ENCODE data around the gene OR8J3.
"Not testable (repeated sequence)": the region's sequence is repeated elsewhere in the genome, so short reads cannot be mapped to it uniquely, and the experiment has no call there.

OR8J3 gene, protein sequence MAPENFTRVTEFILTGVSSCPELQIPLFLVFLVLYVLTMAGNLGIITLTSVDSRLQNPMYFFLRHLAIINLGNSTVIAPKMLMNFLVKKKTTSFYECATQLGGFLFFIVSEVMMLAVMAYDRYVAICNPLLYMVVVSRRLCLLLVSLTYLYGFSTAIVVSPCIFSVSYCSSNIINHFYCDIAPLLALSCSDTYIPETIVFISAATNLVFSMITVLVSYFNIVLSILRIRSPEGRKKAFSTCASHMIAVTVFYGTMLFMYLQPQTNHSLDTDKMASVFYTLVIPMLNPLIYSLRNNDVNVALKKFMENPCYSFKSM

DNA sequence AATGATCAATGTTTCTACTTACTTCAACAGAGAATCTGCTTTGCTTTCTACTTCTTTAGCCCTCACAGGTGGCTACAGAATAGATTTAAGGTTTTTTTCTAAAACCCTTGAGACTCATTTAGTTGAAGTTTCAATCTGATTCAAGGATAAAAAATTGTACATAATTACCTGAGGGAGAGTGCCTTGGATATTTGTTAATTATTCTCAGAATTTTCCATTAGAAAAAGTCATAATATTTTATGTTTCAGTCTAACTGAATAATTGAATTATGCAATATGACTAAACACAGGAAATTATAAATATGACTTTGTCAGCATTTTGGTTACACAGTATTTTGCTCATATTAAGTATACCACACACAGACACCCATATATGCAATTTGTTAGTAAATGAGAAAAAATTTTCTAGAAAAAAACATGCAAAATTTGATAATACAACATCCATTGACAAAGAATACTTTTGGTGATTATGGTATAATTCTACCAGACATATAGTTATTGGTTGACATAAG is at the start of gene OR8J3:
Gene OR8J3, minus strand, starts transcription at position 51 of the 511 bp plus-strand sequence. CDS start 2,483 bp downstream, outside the sequence.
- DNase-seq, result no peak

DNA sequence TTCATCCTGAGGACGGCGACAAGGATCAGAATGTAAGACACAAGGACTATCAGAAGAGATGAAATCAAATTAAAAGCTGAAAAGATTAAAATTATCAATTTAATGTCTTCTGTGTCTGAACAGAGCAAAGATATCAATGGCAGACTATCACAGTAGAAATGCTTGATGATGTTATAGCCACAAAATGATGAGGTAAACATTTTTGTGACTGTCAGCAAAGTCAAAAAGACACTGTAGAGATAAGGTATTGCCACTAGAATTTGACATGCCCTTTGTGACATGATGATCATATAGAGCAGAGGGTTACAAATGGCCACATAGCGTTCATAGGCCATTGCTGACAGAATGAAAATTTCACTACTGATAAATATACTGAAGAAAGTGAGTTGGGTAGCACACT is 48.6 kb upstream of the OR8J3 start:
- no peak for DNase-seq

DNA sequence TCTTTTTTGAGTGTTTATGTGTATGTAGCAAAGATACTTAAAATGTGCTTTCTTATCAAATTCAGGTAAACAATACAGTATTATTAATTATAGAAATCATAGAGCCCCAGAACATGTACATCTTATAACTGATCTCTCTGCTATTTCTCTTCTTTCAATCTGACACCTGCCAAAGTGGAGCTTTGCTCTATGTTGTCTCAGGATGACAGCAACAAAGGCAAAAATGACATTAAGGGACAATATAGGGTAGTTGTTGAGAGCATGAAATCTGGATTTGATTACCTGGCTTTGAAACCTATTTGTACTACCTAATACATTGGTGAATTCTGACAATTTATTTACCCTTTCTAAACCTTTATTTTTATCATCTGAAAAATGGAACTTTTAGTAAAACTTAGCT is 43.5 kb upstream of the OR8J3 start:
- no peak for DNase-seq

DNA sequence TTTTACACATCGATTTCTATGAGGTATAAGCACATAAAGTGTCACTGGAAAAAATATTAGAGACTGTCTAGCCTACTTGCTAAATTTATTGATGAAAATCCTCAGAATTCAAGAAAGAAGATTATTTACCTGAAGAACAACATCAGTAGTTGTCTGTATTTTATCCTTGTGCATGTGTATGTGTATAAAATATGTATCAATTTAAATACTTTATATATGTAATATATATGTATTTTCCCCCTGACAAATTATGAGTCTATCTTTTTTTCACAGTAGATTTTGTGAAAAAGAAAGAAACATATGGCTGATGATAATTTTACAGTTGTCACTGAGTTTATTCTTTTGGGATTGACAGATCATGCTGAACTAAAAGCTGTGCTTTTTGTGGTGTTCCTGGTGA is 36.3 kb upstream of the OR8J3 start, which contains the start of gene OR5J2:
Gene OR5J2, plus strand, starts transcription at position 301 of the 400 bp plus-strand sequence. Its CDS starts 0 bp downstream, at position 301.
- no peak for DNase-seq

DNA sequence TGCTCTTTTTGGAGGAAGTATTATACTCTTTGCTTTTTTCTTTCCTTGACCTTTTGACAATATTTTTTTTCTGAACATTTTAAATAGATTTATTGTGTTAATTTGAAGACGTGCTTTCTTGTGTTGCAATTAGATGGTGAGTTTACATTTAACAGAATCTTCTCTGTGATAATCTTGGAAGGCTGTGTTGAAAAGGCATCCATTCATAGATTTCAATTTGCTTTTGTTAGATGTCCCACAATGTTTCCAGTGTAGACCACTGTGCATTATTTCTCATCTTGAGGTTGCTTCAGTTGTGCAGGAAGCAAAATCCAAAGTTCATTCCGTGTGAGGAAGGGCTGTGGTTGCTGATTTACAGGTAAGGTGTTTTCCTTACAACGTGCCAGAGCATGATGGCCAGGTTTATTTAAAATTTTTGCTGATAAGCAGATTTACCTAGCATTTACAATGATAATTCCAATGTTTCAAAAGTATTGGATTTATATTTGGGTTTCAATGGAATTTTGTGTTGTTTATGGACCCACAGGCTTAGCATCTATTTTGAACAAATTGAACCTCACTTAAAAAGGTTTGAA is 32.3 kb upstream of the OR8J3 start:
- DNase-seq, result no peak

DNA sequence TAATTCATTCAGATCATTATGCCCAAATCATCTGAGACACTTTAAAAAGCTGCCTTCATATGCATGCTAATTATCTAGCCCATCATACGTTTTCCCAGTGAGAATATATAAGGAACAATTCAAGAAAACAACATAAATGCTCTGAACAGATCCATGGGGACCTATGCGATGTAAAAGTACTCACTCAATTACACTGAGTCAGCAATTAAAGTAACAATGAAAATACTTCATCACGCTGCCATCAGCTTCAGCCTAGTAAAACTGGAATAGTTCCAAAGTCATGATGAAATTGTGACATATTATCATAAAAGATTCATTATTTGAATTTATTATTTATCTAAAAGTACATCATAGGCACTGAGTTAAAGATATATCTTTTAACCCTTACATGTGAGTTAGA is 23.8 kb upstream of the OR8J3 start:
- DNase-seq, result no peak

DNA sequence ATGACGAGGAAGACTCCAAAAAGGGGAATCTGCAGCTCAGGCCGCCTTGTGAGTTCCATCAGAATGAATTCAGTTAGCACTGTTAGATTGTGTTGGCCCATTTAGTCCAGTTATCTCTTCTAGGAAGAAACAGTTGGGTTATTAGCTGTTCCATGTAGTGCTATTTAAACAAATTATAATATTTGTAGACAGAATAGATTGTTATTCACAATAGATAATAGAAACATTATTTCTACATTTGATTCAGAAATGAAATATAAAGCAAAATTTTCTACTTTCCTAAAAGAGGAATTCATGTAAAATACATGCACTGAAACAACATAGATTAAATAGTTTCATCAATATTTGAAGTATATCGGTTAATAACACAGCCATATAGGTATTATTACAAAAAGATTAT is 20.2 kb upstream of the OR8J3 start, which contains the start of gene OR8K5:
Gene OR8K5, minus strand, starts transcription at position 101 of the 400 bp plus-strand sequence. Its CDS starts 0 bp downstream, at position 101.
- no peak for DNase-seq

DNA sequence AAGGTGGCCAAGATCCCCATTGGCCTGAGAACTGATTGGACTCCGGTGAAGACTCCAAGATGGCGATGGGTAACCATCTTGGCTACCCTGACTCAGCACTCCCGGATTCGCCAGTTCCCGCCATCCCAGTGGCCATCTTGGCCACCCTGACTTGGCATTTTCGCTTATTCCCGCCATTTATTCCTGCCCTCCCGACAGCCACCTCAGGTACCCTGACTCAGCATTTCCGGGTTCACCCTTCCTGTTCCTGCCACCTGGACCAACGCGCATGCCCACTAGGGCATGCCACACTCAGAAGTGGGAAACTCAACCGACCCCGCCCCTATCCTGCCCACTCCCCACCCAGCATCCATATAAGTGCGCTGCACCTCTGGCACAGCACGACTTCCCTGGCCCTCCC is 12.3 kb upstream of the OR8J3 start:
- DNase-seq, result no peak

DNA sequence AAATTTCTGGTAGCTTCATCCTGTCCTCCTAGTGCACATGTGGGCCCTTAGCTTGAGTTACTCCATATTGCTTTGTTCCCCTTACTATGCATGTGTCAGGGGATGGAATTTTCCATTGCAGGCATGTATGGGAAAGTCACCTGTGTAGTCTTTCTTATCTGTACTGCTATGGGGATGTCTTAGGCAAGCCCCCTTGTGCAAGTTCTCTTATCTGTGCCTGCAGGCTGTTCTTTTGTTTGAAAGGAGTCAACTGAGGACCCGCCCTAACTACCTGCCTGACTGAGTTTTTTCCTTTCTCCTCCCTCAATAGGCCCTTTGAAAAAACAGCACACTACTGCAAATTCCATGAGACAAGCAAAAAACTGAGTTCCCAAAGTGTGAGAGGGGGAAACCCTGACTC is 11.4 kb upstream of the OR8J3 start:
- no peak for DNase-seq

DNA sequence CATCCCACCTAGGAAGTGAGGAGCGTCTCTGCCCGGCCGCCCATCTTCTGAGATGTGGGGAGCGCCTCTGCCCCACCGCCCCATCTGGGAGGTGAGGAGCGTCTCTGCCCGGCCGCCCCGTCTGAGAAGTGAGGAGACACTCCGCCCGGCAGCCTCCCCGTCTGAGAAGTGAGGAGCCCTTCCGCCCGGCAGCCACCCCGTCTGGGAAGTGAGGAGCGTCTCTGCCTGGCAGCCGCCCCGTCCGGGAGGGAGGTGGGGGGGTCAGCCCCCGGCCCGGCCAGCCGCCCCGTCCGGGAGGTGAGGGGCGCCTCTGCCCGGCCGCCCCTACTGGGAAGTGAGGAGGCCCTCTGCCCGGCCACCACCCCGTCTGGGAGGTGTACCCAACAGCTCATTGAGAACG is 3.7 kb upstream of the OR8J3 start:
- not testable (repeated sequence) for DNase-seq

DNA sequence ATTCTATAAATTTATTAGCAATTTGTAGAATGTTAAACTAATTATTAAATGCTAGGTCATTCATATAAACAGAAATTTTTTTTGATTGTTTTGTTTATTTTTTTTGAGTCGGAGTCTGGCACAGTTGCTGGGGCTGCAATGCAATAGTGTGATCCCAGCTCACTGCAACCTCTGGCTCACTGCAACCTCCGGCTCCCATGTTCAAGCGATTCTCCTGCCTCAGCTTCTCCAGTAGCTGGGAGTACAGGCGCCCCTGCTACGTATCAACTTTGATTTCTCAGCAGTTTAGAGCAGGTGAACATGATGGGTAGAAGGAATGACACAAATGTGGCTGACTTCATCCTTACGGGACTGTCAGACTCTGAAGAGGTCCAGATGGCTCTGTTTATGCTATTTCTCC is 17.9 kb downstream of the OR8J3 start, which contains the start of gene OR8H3:
Gene OR8H3, plus strand, starts transcription at position 301 of the 400 bp plus-strand sequence. Its CDS starts 0 bp downstream, at position 301.
- no peak for DNase-seq

DNA sequence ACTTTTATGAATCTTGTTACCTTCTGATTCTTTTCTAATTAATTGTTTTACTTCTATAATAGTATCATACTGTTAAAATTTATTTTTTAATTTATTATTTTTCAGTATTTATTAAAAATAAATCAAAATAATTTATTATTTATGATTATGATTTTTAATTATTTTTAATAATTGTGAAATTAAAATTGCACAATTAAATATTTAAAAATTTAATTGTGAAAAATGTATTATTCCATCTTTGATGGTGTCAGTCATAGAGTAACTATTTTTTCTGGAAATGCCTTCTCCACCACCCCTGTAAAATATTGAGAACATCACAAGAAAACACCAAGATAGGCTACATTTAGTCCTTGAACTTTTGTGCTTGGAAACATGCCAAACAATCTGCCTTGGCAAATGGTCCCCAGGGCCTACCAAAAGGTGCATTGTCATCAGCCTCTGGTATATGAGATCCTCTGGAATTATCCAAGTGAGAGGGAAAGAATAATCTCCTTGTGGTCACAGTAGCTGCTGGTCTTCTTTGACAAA is 36.7 kb downstream of the OR8J3 start, which contains the start of gene OR8H2:
Gene OR8H2, plus strand, starts transcription at position 478 of the 528 bp plus-strand sequence. CDS start 1,356 bp downstream, outside the sequence.
- DNase-seq, result no peak

DNA sequence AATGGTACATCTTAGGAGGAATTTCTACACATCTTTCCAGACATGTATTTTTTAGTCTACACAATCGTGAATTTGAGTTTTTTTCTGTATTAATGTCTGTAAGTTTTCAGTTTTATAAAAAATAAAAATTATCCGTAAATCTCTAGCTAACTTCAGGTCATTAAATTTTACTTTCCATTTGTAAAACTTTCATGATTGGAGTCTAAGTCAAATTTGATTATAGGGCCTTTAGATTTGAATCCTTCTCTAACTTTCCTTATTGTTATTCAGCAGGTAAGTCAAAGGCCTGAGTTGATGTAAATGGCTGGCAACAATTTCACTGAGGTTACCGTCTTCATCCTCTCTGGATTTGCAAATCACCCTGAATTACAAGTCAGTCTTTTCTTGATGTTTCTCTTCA is 47.0 kb downstream of the OR8J3 start, which contains the start of gene OR8I2:
Gene OR8I2, plus strand, starts transcription at position 301 of the 400 bp plus-strand sequence. Its CDS starts 0 bp downstream, at position 301.
- no peak for DNase-seq

DNA sequence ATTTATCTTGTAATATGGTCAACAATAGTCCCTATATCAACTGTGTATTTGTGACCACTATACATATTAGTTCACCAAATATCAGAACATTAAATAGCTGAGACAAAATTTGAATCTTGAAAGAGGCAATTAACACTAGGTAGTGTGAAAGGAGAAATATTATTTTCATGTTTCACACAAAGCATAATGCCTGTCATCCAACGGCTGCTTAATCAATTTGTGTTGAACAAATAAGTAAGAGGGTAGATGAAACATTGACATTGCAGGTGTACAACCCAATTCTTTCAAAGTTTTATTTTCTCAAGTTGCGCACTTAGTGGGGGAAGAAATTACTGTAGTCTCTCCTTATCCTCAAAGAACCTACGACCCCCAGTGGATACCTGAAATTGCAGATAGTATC is 50.3 kb downstream of the OR8J3 start:
- DNase-seq, result no peak

Measured in CD4-positive, alpha-beta T cell treated with Interferon alpha-2 for 1 hour (primary cell).